GM18526 (cell line): ENCODE data around the gene SARM1.

ENCODE experiments used
- POLR2A ChIP-seq: IDR thresholded peaks from 3 replicates; pipeline ENCODE4 v1.6.1; 2011; ENCODE audit not compliant: insufficient read length; ENCODE audit errors: extremely low read depth

SARM1 gene

DNA sequence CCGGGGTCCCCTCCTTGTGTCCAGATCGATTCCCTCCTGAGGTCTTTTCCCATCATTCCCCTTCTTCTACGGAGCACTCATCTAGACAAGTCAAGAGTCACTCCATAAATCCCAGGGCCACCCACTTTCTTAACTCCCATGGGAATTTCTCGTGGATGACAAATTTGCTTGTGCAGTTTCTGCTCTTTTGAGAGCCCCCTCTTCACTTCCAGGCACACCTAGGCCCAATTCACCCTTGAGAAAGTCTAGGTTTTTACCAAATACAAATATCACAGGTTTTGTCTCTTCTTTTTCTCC, 13.6 kb upstream of the SARM1 start:
- TF ChIP-seq POLR2A = no peak

DNA sequence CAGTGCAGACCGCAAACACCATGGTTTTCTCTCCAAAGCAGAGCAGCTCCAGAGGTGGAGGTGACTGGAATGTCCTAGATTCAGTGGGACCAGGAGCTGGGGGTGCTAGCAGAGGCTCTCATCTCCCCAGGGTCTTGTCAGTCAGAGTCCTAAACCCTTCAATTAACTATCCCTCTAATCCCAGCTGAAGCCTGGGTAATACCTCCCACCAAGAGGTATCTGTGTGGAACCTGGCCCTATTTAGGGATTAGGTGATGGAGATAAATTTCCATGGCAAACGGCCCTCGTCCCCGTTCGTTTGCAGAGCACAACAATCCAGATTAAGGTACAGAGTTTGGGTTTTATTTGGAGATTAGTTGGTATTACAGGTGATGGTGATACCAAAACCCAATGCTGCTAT, 8.3 kb upstream of the SARM1 start:
- no peak for TF ChIP-seq POLR2A

- TF ChIP-seq POLR2A = no peak
These were observed 7.5 kb upstream of the SARM1 start for GRCh38 chr17:28363776-28364650.

- TF ChIP-seq POLR2A = no peak
These were observed 6.7 kb upstream of the SARM1 start, which contains the start of gene SEBOX for GRCh38 chr17:28364665-28365363. SEBOX (minus strand) TSS chr17:28365199; CDS start chr17:28365151, 48 bp downstream.

DNA sequence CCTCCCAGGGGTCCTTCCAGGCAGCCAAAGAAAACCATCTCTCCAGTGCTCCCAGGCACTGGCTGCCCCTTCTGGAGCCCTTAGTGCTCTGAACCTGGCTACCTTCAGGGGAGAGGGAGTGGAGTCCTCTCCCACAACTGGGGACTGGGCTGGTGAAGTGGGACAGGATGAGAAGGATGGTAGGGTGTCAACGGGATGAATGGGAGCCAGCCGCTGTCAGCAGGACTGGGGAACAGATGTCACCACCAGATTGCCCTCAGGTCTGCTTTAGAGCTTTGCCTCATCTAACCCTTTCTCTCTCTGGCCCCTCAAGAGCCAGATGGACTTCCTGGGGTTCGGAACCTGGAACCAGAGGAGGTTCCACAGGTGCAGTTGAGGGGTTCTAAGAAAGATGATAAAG, 6.0 kb upstream of the SARM1 start:
- no peak for TF ChIP-seq POLR2A

- no peak for TF ChIP-seq POLR2A
These were observed 4.9 kb upstream of the SARM1 start for GRCh38 chr17:28366605-28367004.

DNA sequence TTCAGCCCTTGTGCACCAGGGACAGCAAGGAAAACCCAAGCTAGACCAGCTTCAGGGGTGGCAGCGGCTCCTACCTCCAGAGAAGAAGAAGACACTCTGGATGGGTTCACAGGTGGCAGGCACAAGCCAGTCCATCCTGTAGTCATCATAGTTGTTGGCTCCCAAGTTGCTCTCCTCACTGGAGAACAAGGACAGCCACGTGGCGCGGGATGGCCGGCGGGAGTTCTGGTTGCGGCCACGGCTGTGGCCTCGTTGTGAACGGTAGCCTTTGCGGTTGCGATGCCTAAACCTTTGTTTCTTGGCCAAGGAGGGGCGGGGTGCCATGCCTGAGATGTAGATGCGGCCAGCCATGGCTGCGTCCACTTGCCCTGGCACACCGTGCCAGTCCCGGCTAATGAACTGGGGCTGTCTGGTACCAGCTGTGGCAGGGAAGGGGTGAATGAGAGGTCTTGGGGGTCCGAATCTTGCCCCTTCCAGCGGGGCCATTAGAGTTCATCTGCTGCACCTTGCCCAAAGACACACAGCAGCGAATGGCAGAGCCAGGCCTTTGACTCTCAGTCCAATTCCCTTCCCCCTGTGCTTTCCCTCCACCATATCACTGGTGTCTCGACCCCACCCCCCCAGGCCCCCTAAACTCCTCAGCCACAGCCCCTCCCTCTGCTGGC, 3.7 kb upstream of the SARM1 start:
- no peak for TF ChIP-seq POLR2A

DNA sequence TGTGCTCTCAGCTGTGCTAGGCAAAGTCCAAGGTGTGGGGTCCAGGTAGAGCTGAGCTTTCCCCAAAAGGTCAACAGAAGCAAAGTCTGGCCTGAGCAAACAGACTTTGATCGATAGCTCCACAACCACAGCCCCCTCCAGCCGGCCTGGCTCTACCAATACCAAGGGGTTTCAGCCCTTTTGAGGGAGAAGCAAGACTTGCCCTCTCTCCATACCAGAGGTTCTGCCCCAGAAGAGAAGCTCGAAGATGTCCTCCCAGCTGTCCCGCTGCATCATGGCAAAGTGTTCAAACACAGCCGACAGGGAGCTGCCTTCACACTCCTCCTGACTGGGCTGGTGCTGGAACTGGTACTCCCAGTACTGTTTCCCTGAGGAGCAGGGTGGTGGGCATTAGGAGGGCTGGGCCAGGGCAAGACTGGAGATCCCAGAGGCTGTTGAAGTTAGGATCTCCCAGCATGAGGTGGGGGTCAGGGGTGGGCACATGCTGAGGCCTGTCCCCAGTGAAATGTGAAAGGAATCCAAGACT, 3.1 kb upstream of the SARM1 start:
- no peak for TF ChIP-seq POLR2A

GRCh38 chr17:28368915-28369683, 2.4 kb upstream of the SARM1 start:
- TF ChIP-seq POLR2A = no peak

GRCh38 chr17:28369684-28370034, 1.8 kb upstream of the SARM1 start:
- TF ChIP-seq POLR2A = no peak

DNA sequence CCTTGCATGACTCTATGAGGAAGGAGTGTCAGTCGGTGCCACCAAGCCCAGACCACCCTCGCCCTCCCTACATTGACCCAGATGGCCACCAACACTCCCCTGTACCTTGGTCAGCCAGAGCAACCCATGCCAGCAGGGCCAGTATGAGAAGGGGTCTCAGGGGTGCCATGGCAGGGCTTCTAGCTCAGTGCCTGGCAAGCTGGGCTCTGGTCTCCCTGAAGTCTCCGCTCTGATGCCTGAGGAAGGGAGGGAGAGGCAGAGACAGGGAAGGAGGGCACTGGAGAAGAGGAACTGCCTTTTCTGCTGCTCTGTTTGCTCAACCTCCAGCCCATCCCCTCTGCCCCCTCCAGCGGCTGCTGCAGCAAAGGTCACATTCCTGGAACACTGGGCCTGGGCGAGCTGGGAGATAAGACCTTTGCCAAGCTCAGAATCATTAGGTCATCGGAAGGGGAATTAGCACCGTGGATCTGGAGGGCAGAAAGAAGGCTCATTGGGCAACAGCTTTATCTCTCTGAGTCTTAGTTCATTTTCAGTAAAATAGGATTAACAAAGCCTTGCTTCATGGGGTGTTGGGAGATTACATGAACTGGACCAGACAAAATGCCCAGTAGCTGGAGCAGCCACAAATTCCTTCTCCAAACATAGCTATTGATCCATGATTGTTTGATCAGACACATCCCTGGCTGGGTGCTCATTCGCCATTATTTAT, 1.3 kb upstream of the SARM1 start, which contains the start of gene VTN:
Gene VTN (minus strand): TSS at position 273 of the 709 bp plus-strand sequence. CDS start 104 bp downstream, at position 169.
- no peak for TF ChIP-seq POLR2A

DNA sequence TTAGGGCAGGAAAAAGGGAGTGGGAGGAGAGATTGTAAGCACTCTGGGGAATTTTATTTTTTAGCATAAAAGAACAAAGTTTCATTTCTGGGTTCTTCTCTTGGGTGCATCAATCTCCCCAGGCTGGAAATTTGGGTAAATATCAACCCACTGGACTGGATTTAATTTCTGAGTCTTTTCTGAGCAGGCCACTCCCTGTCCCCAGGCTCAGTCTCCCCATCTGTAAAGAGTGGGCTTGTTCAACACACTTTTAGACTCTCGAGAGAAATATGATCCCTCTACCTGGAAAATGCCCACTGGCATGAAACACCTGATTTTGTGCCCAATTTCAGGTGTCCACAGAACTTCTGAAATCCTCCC, 770 bp upstream of the SARM1 start:
- TF ChIP-seq POLR2A = no peak

- no peak for TF ChIP-seq POLR2A
These were observed 880 bp downstream of the SARM1 start for GRCh38 chr17:28372203-28372944.

GRCh38 chr17:28372945-28373274, 1.4 kb downstream of the SARM1 start:
- TF ChIP-seq POLR2A = no peak
